HG03575 (cell line): ENCODE measurements around the gene CNGA1.
"Not testable (repeated sequence)": the region's sequence is repeated elsewhere in the genome, so short reads cannot be mapped to it uniquely, and the experiment has no call there.

Experiments
- ATAC-seq: cut with Tn5 transposase; IDR thresholded peaks from one replicate; pipeline ENCODE4 v1.9.1; 2021; ENCODE audit not compliant: unreplicated experiment, insufficient number of reproducible peaks, low FRiP score; ENCODE audit errors: extremely low read depth

CNGA1 gene

DNA sequence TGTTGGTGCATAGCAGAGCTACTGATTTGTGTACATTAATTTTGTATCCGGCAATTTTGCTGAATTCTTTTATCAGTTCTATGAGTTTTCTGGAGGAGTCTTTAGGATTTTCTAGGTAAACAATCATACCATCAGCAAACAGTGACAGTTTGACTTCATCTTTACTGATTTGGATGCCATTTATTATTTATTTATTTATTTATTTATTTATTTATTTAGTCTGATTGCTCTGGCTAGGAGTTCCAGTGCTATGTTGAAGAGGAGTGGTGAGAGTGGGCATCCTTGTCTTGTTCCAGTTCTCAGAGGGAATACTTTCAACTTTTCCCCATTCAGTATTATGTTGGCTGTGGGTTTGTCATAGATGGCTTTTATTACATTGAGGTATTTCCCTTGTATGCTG lies 24.0 kb downstream of the CNGA1 start:
- ATAC-seq: not testable (repeated sequence)

DNA sequence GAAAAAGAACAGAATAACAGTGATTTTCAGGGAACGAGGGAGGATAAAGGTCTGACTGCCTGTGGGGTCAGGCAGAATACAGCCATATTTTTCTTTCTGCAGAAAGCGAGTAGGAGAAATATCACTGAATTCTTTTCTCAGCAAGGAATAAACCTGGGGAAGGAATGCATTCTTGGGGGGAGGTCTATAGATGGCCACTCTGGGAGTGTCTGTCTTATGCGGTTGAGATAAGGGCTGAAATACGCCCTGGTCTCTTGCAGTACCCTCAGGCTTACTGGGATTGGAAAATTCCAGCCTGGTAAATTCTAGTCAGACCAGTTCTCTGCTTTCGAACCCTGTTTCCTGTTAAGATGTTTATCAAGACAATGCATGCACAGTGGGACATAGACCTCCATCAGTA lies 26.3 kb downstream of the CNGA1 start:
- ATAC-seq: no peak

DNA sequence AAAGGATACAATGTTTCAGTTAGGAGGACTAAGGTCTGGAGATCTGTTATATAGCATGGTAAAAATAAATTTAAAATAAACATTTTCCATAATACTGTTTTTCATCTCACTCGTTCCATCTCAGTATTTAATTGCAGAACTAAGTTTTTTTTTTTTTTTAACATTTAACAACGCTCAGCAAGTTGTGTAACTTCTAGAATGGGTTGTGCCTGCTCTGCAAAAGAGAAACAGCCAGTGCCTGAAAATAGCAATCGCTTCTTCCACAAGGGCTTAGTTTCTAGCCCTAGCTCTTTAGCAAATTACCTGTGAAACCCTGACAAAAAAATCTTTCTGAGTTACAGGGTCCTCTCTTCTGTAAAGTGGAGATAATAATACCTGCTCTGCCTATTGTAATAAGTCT lies 41.9 kb downstream of the CNGA1 start:
- ATAC-seq: no peak

DNA sequence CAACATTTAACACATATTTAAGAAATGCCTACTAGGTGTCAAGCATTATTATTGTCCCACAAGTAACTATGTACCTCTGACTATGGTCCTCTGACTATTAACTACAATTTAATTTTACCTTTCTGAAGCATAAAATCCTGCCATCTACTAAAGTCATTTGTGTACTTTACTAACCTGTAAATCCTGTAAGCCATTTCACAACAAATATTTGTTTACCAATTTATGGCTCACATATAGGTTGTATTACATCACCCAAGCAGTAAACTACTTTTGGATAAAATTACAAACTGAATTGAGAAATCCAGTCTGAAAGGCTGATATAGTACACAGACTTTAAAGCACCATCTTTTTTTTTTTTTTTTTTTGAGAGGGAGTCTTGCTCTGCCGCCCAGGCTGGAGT lies 43.8 kb downstream of the CNGA1 start:
- no peak for ATAC-seq

DNA sequence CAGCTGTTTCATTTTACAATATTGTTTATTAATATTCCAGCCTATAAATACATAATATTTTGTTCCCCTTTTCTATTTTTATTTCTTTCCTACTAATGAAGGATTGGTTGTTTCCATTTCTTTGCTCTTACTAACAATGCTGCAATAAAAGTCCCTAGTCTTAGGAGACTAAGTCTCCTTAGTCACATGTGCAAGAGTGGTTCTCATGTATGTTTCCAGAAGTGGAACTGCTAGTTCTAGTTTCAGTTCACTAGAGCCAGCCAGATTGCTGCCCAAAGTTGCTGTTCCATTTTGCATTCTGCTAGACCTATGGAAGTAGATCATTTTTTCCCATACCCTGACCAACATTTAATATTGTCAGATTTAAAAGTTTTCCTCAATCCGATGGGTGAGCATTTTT lies 44.3 kb downstream of the CNGA1 start:
- no peak for ATAC-seq

DNA sequence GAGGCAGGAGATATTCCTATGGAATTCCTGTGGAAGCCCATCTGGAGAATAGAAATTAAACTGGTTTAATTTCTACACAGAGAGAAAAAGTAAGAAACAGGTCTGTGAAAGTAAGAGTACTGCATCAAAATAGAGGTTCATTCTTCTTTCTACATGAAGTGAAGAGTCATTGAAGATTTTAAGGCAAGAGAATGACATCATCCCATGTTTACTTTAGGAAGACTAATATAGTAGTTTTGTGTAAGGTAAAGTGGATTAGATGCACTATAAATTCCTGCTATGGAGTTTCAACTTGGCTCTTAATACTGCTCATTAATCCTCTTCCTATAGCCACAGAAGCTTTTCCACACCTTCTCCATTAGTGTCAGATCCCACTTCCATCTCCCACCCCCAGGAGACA lies 47.6 kb downstream of the CNGA1 start:
- no peak for ATAC-seq

DNA sequence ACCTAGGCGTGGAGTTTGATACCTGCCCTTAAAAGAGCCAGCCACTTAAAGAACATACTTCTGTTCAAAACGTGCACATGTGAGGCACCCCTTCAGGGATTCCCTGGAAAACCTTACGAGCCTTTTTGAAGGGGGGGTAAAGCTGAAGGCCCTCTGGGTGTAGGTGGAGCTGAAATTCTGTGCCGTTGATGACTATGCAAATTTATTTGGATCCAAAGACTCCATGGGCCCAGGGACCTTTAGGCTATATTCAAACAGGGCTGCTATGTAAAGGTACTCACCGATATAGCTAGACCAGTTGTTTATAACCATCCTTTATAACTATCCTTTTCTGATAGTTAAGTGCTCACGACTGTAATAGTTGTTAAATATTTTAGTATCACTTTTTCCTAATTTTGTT lies 61.8 kb downstream of the CNGA1 start:
- no peak for ATAC-seq

DNA sequence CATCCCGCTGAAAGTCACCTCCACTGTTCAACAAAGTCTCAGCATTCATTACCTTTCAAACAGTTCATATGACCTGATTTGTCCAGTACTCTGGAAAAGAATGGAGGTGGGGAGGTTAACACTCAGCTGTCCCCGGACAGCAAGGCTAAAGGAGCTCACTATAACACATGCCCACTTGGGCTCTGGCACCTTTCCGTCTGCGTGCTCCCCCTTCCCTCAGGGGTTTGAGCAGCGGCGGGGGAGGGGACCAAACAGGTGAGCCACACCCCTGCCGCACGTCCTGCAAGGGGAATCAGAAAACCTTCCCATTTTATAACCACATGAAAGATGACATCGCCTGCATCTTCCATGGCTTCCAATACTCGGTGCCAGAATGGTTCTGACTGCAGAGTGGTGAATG lies 62.2 kb downstream of the CNGA1 start:
- no peak for ATAC-seq

DNA sequence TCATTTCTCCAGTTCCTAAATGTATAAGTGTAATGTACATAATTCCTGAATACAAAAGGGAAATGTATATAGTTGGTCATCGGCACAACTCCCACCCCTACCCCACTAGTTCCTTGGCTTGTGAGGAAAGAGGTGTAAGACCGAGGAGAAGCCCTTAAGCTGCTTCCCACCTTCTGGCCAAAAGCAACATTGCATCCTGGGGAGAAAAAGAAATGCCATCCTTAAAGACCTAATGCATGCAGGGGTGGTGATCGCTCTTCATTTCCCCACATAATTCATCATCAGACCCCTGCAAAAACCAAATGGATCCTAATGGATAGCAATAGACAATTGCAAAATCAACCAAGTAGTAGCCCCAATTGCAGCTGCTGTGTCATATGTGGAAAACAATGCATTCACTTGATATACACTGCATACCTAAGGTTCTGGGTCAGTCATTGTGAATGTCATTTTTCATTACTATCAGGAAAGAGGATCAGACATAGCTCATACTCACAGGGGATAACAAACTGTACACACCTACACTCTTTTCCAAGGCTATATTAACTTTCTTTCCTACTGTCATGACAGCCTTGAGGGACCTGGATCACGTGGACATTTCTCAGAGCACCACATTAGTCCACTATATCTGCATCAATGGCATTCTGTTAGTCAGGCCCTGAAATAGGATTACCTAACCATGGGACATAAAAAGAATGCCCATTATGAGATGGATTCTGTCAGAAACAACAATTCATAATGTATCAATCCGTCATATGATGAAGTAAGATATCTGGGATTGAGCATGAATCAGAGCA lies 70.4 kb downstream of the CNGA1 start:
- ATAC-seq: no peak

DNA sequence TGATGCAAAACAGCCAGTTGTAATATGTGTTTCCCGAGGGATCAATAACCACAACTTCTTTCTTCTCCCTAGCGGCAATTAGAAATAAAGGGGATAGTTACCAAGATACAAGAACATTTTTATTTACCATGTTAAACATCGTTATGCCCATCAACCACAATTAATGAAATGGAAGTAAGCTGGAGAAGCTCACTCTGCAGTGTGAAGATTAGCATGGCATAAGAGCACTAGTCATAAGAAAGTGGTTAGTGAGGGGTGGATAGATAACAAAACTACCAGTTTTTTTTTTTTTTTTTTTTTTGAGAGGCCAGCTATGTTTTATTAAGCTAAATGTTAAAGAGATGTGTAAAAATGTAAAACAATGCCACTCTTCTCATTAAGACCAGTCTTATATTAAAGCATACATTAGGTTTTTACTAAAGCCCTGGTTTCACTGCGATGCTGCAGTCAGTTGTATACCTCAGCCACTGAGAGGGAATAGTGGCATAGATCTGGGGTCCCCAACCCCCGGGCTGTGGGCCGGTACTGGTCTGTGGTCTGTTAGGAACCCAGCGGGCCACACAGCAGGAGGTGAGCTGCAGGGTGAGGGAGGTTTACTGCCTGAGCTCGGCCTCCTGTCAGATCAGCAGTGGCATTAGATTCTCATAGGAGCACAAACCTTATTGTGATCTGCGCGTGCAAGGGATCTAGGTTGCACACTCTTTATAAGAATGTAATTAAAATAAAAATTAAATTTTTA lies 74.2 kb downstream of the CNGA1 start:
- ATAC-seq: no peak

DNA sequence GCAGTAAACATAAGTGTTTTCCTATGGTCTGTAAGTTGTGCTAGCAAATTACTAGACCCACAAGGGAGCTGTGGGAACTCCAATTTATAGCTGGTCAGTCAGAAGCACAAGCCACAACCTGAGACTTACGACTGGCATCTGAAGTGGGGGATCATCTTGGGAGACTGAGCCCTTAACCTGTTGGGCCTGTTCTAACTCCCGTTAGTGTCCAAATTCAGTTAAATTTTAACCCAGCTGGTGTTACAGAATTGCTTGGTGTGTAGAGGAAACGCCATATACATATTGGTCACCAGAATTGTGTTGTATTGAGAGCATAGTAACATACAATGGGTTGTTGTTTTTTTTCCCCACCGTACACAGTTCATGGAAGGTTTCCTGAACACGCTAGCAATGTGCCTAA lies 77.0 kb downstream of the CNGA1 start:
- ATAC-seq: no peak

DNA sequence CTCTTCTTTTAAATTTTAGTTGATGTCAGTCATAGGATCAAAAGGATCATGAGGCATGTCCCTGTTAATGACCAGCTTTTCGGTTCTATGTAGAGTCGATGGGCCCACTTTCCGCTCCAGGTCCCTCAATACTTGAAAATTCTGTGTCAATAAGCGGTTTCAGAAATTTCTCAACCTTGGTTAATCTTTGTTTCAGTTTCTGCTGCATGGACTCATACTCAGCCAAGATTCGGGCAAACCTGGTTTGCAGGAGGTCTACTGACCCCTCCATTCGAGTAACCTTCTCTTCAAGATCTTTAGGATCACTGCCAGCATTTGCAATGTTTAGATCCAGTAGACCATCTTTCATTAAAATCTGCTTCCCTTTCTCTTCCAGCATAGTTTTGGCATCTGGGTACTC lies 80.1 kb downstream of the CNGA1 start:
- ATAC-seq: no peak

DNA sequence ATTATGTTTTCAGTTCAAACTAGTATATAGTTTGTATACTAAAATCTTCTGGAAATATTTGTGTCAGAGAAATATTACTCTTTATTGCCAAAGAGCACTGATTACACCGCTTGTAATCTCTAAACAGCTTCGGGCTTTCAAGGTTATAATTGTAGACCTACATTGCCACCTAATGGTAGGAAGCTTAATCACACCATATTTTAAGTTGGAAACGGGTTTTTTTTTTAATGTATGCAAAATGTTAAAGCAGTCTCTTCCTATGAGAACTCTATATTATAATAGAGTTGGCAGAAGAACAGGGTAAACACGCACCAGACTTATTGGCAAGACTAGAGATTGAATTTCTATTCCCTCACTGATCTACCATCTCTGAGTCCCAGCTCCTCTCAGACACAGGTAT lies 82.6 kb downstream of the CNGA1 start:
- ATAC-seq: no peak

DNA sequence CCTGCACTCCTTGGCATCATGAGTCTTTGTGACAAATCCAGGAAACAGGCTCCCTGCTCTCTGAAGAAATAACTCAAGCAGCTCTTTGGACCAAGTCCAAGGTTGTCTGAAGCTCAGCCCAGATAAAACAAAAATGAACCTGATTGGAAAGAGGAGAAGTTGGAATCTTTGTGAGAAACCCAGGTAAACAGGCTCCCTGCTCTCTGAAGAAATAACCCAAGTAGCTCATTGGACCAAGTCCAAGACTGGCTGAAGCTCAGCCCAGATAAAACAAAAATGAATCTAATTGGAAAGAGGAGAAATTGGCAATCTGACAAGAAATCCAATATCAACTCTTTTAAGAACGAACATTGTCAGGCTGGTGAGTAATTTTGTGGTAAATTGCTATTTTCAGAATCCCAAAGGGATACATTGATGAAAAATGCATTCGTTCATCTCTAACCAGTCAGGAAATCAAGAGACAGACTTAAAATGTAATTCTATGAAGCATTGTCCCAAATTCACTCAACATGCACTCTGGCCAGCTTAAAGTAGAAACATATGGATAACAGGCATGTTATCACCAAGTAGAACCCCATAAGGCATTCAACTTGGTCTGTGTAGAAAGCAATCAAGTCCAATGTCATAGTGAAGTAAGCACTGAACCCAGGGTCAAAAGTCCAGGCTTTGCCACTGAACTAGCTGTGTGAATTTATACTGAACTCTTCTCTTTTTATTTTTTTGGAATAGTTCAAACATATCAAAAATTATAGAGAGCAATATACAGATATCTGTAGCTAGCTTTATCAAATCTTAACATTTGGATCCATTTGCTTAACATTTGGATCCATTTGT lies 85.3 kb downstream of the CNGA1 start:
- no peak for ATAC-seq

DNA sequence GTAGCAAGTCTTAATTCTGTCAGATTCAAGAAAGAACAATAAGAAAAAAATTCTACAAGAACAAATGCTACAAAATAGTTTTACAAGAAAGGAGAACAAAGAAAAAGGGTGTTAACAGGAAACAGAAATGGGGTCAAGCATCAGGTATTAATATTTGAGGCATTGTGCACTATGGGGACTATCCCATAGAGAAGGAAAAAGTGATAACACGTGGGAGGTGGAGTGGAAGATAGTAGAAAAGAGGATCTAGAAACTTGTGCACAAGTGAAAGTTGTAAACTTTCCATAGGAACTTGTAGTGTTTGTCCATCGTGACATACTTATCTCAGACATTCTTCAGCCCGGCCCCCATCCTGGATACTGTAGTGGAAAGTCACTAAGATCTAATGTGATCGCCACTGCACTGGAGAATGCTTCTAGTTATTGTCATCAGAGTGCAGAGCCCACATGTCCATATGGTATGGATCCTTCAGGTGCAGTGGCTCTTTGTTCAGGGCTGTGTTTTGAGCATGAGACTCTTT lies 86.7 kb downstream of the CNGA1 start:
- ATAC-seq: no peak

DNA sequence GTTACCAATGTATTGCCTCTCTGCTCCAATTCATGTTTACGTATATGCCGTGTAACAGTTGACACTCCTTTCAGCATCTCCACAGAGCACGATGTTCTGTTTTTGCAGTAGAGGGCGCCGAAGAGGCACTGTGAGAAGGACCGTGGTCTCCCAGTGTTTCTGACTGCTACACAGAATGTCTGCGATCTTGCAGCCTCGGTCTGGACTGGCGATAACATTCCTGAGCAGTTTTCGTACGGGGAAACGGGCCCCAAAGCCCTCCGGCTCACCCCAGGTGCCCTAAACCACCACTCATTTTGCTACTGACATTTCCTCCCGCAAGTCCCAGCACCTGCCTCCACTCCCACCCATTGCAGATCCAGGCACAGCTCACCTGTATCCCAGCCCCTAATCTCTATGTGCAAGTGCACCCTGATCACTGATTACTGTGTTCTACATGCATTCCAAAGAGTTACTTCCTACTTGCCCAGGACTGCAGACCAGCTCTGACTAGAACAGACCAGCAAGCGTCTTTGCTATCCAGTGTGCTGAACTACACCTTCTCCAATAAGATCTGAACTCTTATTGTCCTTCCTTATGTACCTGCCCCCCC lies 89.7 kb downstream of the CNGA1 start:
- no peak for ATAC-seq

DNA sequence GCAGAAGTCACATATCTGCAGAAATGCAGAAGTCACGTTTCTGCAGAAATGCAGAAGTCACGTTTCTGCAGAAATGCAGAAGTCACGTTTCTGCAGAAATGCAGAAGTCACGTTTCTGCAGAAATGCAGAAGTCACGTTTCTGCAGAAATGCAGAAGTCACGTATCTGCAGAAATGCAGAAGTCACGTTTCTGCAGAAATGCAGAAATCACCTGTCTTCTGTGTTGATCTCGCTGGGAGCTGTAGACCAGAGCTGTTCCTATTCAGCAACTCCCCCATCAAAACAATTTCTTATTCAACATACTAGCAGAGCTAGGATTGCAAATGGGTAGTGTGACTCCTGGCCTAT lies 93.2 kb downstream of the CNGA1 start:
- ATAC-seq: not testable (repeated sequence)

DNA sequence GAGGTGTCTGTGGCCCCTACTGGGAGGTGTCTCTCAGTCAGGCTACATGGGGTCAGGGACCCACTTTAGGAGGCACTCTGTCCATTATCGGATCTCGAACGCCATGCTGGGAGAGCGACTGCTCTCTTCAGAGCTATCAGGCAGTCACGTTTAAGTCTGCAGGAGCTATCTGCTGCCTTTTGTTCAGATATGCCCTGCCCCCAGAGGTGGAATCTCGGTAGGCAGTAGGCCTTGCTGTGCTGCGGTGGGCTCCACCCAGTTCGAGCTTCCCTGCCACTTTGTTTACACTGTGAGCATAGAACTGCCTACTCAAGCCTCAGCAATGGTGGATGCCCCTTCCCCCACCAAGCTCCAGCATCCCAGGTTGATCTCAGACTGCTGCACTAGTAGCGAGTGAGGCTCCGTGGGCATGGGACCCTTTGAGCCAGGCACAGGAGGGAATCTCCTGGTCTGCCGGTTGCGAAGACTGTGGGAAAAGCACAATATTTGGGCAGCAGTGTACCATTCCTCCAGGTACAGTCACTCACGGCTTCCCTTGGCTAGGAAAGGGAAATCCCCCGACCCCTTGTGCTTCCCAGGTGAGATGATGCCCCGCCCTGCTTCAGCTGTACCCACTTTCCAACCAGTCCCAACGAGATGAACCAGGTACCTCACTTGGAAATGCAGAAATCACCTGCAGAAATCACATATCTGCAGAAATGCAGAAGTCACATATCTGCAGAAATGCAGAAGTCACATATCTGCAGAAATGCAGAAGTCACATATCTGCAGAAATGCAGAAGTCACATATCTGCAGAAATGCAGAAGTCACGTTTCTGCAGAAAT lies 93.8 kb downstream of the CNGA1 start:
- not testable (repeated sequence) for ATAC-seq
